Fibroblast of skin of right biceps (primary cell): Measurements from ENCODE around the gene ZBTB18.
"Not testable (repeated sequence)": the region's sequence is repeated elsewhere in the genome, so short reads cannot be mapped to it uniquely, and the experiment has no call there.

ENCODE experiments used
- DNase-seq: peaks from one replicate; pipeline ENCODE4 v3.0.0-alpha.2; 2013

ZBTB18 gene

GRCh38 chr1:244042293-244042692 lies 8.8 kb upstream of the ZBTB18 start:
- DNase-seq: no peak

- DNase-seq: no peak
Measured at GRCh38 chr1:244044423-244044822, 6.7 kb upstream of the ZBTB18 start.

DNA sequence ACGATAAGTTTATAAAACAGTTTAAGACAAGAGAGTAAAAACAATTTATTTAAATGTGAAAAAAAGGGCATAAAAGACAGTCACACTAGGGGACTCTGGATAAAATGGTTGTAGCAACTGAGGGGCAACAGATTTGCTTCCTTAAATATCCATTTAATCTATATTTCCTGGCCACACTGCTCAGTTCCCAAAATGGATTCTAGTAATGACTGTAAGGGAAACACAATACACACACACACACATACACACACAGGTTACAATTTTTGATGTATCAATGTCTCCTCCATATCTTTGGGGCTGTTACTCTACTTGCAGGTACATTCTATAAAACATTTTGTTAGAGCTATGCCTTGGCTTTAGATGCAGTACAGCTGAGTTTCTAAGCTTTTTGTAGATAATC lies 4.8 kb upstream of the ZBTB18 start:
- DNase-seq: not testable (repeated sequence)

GRCh38 chr1:244046907-244047611 lies 4.0 kb upstream of the ZBTB18 start:
- no peak for DNase-seq

- DNase-seq: peak; percentile 47
Measured at GRCh38 chr1:244047621-244048255, 3.3 kb upstream of the ZBTB18 start.

- DNase-seq: peak; percentile 100
Measured at GRCh38 chr1:244048256-244049161, 2.6 kb upstream of the ZBTB18 start.

- DNase-seq: peak; percentile 50
Measured at GRCh38 chr1:244049162-244050013, 1.7 kb upstream of the ZBTB18 start.

DNA sequence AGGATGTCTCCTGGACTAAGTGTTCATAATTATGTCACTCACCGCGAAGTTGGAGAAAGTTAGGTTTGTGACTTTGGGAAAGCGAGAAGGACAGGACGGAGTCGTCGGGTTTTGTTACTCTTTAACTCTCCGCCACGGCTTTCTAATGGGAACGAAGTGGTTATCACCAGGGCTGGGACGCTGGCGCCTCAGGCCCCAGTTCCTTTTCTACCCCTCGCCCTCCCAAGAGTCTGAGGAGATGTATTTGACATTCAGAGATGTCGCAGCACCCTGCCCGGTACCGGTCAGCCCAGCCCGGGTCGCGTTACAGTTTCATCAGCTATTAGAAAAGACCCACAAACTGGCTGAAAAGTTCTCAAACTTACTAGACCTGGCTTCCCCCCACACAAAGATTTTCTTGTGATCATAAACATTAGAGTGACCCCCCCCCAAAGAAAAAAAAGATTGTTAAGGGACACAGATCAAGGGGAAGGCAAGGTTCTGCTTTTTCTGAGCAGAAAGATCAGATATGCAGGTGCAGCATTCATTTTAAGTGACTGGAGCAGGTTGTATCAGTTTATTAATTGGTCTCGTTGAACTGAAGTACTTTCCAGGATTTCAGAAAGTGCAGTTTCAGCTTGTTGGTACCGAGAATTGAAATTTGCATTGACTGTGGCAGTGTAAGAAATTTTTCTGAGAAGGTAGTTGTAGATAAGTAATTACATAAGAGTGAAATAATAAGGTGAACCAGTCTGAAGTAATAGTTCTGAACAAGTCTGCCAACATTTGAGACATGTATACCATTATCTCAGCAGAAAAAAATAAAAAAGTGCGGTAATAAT lies 859 bp upstream of the ZBTB18 start:
- no peak for DNase-seq

DNA sequence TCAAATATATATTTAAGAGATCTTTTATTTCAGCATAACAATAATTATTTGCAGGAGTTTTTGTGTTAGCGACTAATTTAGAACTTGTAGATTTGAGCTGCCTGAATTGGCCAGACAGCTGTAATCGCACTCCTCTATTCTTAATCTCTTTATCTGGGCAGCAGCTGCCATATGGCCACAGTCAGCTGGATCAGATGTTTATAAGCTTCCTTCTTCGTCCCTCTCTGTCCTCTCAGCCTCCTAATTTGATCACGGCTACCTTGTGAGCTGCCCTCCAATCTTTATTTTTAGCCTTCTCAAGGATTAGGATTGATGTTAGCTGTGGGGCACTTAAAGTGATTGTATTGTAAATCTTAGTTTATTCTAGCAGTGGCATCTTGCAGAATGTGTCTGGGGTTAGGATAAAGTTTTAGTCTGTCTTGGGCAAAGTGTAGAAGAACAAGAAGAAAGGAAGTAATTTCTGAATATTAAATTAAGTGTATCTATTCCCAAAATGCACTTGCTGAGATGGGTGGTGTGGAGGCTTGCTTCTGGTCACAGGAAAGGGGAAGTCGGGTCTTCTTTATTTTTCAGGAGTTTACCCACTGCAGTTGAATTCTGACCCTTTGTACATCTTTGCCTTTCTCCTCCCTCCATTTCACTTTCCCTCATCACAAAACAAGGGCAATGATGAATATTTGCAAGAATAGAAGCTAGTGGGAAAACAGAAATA lies 1.1 kb downstream of the ZBTB18 start:
- no peak for DNase-seq

- DNase-seq: no peak
Measured at GRCh38 chr1:244052728-244053312, 1.7 kb downstream of the ZBTB18 start.

- DNase-seq: no peak
Measured at GRCh38 chr1:244053831-244054230, 2.7 kb downstream of the ZBTB18 start.

DNA sequence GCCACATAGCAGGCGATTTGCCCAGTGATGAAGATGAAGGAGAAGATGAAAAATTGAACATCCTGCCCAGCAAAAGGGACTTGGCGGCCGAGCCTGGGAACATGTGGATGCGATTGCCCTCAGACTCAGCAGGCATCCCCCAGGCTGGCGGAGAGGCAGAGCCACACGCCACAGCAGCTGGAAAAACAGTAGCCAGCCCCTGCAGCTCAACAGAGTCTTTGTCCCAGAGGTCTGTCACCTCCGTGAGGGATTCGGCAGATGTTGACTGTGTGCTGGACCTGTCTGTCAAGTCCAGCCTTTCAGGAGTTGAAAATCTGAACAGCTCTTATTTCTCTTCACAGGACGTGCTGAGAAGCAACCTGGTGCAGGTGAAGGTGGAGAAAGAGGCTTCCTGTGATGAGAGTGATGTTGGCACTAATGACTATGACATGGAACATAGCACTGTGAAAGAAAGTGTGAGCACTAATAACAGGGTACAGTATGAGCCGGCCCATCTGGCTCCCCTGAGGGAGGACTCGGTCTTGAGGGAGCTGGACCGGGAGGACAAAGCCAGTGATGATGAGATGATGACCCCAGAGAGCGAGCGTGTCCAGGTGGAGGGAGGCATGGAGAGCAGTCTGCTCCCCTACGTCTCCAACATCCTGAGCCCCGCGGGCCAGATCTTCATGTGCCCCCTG lies 3.3 kb downstream of the ZBTB18 start:
- DNase-seq: no peak

GRCh38 chr1:244054924-244055263 lies 3.8 kb downstream of the ZBTB18 start:
- no peak for DNase-seq

DNA sequence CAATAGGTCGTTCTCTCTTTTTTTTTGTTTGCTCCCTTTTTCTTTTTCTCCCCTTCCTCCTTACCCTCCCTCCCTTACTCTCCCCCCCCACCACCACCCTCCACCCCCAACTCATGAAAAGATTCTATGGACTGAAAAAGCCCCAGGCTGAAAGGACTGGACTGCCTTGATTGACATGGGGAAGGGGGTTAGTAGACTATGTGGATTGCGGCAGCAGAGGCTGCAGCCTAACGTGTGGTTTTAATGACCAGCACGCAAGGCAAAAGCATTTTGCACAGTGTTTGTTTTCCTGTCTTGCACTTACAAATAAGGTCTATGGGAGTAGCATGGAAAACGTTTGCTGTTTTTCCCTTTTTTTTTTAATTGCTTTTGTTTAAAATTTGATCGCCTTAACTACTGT lies 5.5 kb downstream of the ZBTB18 start:
- DNase-seq: no peak

GRCh38 chr1:244057474-244058385 lies 6.6 kb downstream of the ZBTB18 start:
- no peak for DNase-seq

DNA sequence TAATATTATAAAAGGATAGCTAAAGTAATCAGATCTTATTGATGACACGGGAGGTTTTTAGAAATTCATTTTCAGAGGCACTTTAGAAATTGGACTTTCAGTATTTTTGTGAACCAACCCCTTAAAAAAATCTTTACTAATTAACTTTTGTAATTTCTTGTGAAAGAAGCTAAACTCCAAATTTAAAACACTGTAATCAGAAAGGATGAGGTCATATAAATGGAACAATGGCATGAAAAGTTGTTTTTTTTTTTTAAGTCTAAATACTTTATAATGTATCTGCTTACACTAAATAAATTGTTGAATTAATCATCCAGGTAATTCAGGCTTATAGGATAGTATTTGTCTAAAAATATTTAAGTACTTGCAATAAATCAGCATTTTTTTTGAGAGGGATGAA lies 9.0 kb downstream of the ZBTB18 start:
- no peak for DNase-seq

DNA sequence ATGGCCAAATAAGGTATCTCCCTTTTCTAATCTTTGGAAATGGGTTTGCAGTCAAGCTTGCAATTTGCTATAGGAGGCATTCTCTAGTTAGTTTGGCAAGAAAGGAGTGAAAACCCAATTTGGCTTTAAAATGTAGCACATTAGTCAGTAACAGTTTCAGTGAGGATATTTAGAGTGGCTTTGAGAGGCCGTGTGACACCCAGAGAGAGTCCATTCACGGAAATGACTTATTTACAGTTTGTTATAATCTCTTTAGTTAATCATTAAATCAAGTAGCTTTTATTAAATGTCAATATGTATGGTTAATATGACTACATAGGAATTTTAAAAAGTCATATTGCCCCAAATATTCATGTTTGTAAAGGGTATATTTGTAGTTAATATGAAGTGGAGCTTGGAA lies 9.6 kb downstream of the ZBTB18 start:
- DNase-seq: no peak

- DNase-seq: no peak
Measured at GRCh38 chr1:244062156-244062725, 11.2 kb downstream of the ZBTB18 start.

DNA sequence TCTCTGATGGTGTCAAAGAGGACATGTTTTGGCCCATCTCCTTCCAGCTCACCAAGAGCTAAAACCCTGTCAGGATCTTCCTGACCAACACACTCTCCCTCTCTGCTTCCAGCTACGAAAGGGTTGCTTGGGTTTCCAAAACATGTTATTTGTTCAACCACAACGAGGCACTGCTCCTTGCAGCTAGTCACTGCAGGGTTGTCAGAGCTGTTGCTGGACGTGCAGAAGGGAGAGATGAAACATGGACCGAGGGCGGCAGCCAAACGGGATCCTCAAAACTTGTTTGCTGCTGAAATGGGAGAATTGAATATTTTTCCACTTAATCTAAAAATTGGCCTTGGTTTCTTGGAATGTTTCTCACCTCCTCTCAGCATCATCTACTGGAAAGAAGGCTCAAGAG lies 12.4 kb downstream of the ZBTB18 start:
- DNase-seq: no peak
